Left lung (tissue), 10 donors: Measurements from ENCODE around the gene PGAP6. TPM values are rescaled to one million over a fixed set of nuclear protein-coding genes. Genes with fewer than 3 reads are reported as not detected.
"Not testable (repeated sequence)": the region's sequence is repeated elsewhere in the genome, so short reads cannot be mapped to it uniquely, and the experiment has no call there.

Source experiments
- ATAC-seq: fragments of 200-7000 bp; cut with Tn5 transposase; one replicate; pipeline ENCODE4 v1.9.1; 2020; ENCODE audit warnings: moderate library complexity
- DNase-seq, 4 donors: peaks; one replicate each; pipeline ENCODE4 v3.0.0-alpha.2; 2013 to 2020
- H3K27ac ChIP-seq, 2 donors: fragments of 200-600 bp; sonication (generic) in 1 of 2; one replicate each; pipeline versions ENCODE4 v1.5.0 to v1.8.0; 2020 to 2021
- H3K27me3 ChIP-seq, 2 donors: fragments of 200-600 bp; sonication (generic) in 1 of 2; one replicate each; pipeline versions ENCODE4 v1.5.0 to v1.8.0; 2020 to 2021
- H3K36me3 ChIP-seq, 2 donors: fragments of 200-600 bp; sonication (generic) in 1 of 2; one replicate each; pipeline versions ENCODE4 v1.5.0 to v1.8.0; 2020 to 2021
- H3K4me1 ChIP-seq, 2 donors: fragments of 200-600 bp; one replicate each; pipeline ENCODE4 v1.8.0; 2021
- H3K4me3 ChIP-seq, 2 donors: fragments of 200-600 bp; sonication (generic) in 1 of 2; one replicate each; pipeline versions ENCODE4 v1.5.0 to v1.8.0; 2020 to 2021; ENCODE audit warnings: mild to moderate bottlenecking in 1 of 2
- H3K9me3 ChIP-seq, 2 donors: fragments of 200-600 bp; sonication (generic) in 1 of 2; one replicate each; pipeline versions ENCODE4 v1.5.0 to v1.8.0; 2020 to 2021
- CTCF ChIP-seq, 2 donors: fragments of 200-600 bp; sonication (generic) in 1 of 2; IDR thresholded peaks; one replicate each; pipeline versions ENCODE4 v1.5.0 to v1.8.0; 2021; ENCODE audit warnings: antibody characterized with exemption in 2 of 2
- intact Hi-C, 2 donors: fragments of 100-400 bp; cut with DNase I; formaldehyde crosslinking; loops; one replicate each; pipeline versions ENCODE4 v1.11.2 to v1.14.2; 2022
- polyA plus RNA-seq, 6 donors: library from polyadenylated mRNA; unstranded; fragments of 120-200 nt; gene quantifications; one replicate each; pipeline ENCODE4 v1.2.1, GENCODE V29; 2013; ENCODE audit not compliant: insufficient read length in 6 of 6
- total RNA-seq, 2 donors: library from RNA; stranded (reverse); fragmentation: NEBNext Ultra II Directional; extraction: Animal tissue kit (Norgen Biotek cat#: 25700); gene quantifications; one replicate each; pipeline ENCODE4 v1.2.1, GENCODE V29; 2021
- donor health status: DM: no; HTN: yes; CAD: no.
- donor health status: DM: no; HTN: no; CAD: no.

The PGAP6 gene
- total and polyA plus RNA-seq, 8 donors, result 37.3 to 88.4 (median 43.9) TPM

GRCh38 chr16:364595-365491 lies 16.9 kb downstream of the PGAP6 start:
- no peak for TF ChIP-seq CTCF (IDR thresholded peaks at IDR 0.05)
- Histone ChIP-seq H3K4me1 (peaks cover 3 to 18% of the 10 kb centered on the region in 2 donors), H3K9me3 (no peaks in the 10 kb centered on the region), H3K27me3 (peaks cover 0 to 23% of the 10 kb centered on the region in 2 donors), H3K27ac (no peak overlapping the region), H3K36me3 (peaks cover 0 to 33% of the 10 kb centered on the region in 2 donors), H3K4me3 (no peak overlapping the region)
- intact Hi-C loops, result no loop called here
- ATAC-seq (no peak), DNase-seq (peak in 1 of 4 donors; percentile 61)

DNA sequence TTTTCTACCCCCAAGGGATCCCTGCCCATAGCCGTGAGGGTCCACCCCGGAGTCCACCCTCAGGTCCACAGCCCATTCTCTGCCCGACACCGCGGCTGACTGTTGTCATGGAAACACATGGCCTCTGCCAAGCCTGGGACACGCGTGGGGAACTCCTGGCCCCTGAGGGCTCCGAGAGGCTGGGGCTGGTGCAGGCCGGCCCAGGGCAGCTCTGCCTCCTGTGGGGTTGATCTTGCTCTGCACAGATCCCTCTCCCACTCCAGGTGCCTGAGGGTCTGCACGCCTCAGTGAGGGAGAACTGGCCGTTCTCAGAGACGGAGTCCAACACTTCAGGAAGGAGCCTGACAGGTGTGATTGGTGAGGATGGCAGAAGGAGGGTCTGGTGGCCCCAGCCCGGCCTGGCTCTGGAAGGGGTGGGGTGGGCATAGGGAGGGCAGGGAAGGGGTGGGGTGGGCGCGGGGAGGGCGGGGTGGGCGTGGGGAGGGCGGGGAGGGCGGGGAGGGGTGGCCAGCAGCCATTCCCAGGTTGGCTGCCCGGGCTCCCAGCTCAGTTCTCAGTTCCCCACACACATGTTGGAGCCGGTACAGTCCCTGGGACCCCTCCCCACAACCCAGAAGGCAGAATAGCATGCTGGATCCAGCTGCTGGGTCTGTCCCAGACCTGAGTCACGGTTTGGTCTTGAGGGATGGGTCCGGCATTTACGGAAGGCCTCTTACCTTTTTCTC lies 17.9 kb downstream of the PGAP6 start:
- ATAC-seq, result no peak
- H3K4me1 ChIP-seq, result peaks cover 0 to 9% of the 10 kb centered on the region in 2 donors
- H3K27ac ChIP-seq, result no peak overlapping the region
- intact Hi-C loops, result no loop called here
- no peak overlapping the region for H3K4me3 ChIP-seq
- H3K36me3 ChIP-seq, result peaks cover 0 to 31% of the 10 kb centered on the region in 2 donors
- peak in 1 of 4 donors; percentile 67 for DNase-seq
- no peak for TF ChIP-seq CTCF (IDR thresholded peaks at IDR 0.05)
- H3K9me3 ChIP-seq, result no peaks in the 10 kb centered on the region
- peaks cover 0 to 23% of the 10 kb centered on the region in 2 donors for H3K27me3 ChIP-seq

- no peak for TF ChIP-seq CTCF (IDR thresholded peaks at IDR 0.05)
- Histone ChIP-seq H3K27me3 (peaks cover 0 to 23% of the 10 kb centered on the region in 2 donors), H3K9me3 (no peaks in the 10 kb centered on the region), H3K4me1 (peaks cover 0 to 7% of the 10 kb centered on the region in 2 donors), H3K4me3 (no peak overlapping the region), H3K27ac (no peak overlapping the region), H3K36me3 (peaks cover 0 to 25% of the 10 kb centered on the region in 2 donors)
- DNase-seq (peak in 1 of 4 donors; percentile 67), ATAC-seq (no peak)
- intact Hi-C loops, result no loop called here
Observed at GRCh38 chr16:363110-363765, 18.5 kb downstream of the PGAP6 start.

DNA sequence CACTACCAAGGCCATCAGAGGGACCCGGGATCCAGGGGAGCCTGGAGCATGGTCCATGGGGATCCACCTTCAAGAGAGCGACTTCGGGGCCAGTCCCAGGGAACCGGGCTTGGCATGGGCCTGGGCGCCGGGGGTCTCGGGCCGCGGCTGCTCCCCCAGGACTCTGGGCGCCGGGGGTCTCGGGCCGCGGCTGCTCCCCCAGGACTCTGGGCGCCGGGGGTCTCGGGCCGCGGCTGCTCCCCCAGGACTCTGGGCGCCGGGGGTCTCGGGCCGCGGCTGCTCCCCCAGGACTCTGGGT lies 19.1 kb downstream of the PGAP6 start:
- H3K9me3 ChIP-seq, H3K4me1 ChIP-seq, H3K4me3 ChIP-seq, ATAC-seq, H3K27ac ChIP-seq, intact Hi-C loops, DNase-seq: not testable (repeated sequence)
- peaks cover 0 to 19% of the 10 kb centered on the region in 2 donors for H3K36me3 ChIP-seq
- H3K27me3 ChIP-seq, result peaks cover 0 to 23% of the 10 kb centered on the region in 2 donors

- peak; percentile 30 to 91 (median 74) for DNase-seq
- intact Hi-C loops, result no loop called here
Observed at GRCh38 chr16:361872-362701, 19.7 kb downstream of the PGAP6 start.

More at GRCh38 chr16:361872-362701, 19.7 kb downstream of the PGAP6 start:
- no peaks in the 10 kb centered on the region for H3K9me3 ChIP-seq
- no peak overlapping the region for H3K4me3 ChIP-seq
- peaks cover 0 to 7% of the 10 kb centered on the region in 2 donors for H3K4me1 ChIP-seq
- TF ChIP-seq CTCF (IDR thresholded peaks at IDR 0.05), result peak; percentile 65 to 87
- H3K27ac ChIP-seq, result no peak overlapping the region
- peak; percentile 95 for ATAC-seq
- peaks cover 0 to 13% of the 10 kb centered on the region in 2 donors for H3K36me3 ChIP-seq
- H3K27me3 ChIP-seq, result peaks cover 0 to 23% of the 10 kb centered on the region in 2 donors
